Lower leg skin (tissue), 3 donors: ENCODE results near the gene RIC8A.

Experiments used
- CTCF ChIP-seq, 3 donors: fragments of 450-650 bp; IDR thresholded peaks; one replicate each; pipeline ENCODE4 v1.5.1; 2016; ENCODE audit warnings: antibody characterized with exemption in 3 of 3, mild to moderate bottlenecking in 3 of 3, moderate library complexity in 2 of 3
- POLR2A ChIP-seq, 2 donors: fragments of 450-650 bp; IDR thresholded peaks; one replicate each; pipeline ENCODE4 v1.6.1; 2016 to 2017; ENCODE audit warnings: antibody characterized with exemption in 2 of 2, mild to moderate bottlenecking in 1 of 2, moderate library complexity in 1 of 2

GRCh38 chr11:208917-209260 is 1.4 kb downstream of the RIC8A start:
- TF ChIP-seq CTCF (IDR thresholded peaks at IDR 0.05): no peak
- no peak for TF ChIP-seq POLR2A (IDR thresholded peaks at IDR 0.05)
